ENCODE data around the gene HLCS. TPM values are rescaled to one million over a fixed set of nuclear protein-coding genes. Genes with fewer than 3 reads are reported as not detected.

Gene HLCS
- total RNA-seq, 2 donors from 2014 or later, result 6.9 to 10.0 TPM

DNA sequence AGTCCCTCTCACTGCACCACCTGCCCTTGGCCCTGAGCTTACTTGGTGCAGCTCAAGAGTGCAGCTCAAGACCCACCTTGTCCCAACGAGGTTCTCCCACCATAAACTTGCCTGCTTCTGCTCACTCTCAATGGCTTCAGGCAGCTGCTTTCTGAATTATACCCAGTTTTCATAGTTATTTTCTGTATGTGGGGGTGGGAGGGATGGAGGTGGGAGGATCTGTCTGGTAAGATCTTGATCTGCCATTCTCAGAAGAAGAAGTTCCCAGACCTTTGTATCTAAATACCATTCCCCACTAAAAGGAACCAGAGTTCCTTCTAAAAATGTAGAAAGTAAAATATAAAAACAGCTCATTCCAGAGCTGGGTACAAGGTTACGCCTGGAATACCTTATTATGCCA lies 156.0 kb downstream of the HLCS start:
- Histone ChIP-seq H3K27ac (no peak overlapping the region), H3K4me3 (no peak overlapping the region), H3K4me1 (no peaks in the 10 kb centered on the region), H3K27me3 (no peaks in the 10 kb centered on the region), H3K9me3 (no peaks in the 10 kb centered on the region), H3K36me3 (no peaks in the 10 kb centered on the region)
- no peak for DNase-seq (ENCODE audit: low spot score)
- TF ChIP-seq, protein P1, sequence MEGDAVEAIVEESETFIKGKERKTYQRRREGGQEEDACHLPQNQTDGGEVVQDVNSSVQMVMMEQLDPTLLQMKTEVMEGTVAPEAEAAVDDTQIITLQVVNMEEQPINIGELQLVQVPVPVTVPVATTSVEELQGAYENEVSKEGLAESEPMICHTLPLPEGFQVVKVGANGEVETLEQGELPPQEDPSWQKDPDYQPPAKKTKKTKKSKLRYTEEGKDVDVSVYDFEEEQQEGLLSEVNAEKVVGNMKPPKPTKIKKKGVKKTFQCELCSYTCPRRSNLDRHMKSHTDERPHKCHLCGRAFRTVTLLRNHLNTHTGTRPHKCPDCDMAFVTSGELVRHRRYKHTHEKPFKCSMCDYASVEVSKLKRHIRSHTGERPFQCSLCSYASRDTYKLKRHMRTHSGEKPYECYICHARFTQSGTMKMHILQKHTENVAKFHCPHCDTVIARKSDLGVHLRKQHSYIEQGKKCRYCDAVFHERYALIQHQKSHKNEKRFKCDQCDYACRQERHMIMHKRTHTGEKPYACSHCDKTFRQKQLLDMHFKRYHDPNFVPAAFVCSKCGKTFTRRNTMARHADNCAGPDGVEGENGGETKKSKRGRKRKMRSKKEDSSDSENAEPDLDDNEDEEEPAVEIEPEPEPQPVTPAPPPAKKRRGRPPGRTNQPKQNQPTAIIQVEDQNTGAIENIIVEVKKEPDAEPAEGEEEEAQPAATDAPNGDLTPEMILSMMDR (IDR thresholded peaks at IDR 0.05), result no peak

GRCh38 chr21:36807422-36807928 lies 159.0 kb downstream of the HLCS start:
- H3K4me3 ChIP-seq, result no peak overlapping the region
- peak; percentile 26 for DNase-seq (ENCODE audit: low spot score)
- H3K27ac ChIP-seq, result no peak overlapping the region
- TF ChIP-seq, protein P1 (IDR thresholded peaks at IDR 0.05), result no peak
- H3K9me3 ChIP-seq, result no peaks in the 10 kb centered on the region
- H3K27me3 ChIP-seq, result no peaks in the 10 kb centered on the region
- H3K36me3 ChIP-seq, result no peaks in the 10 kb centered on the region
- H3K4me1 ChIP-seq, result no peaks in the 10 kb centered on the region

DNA sequence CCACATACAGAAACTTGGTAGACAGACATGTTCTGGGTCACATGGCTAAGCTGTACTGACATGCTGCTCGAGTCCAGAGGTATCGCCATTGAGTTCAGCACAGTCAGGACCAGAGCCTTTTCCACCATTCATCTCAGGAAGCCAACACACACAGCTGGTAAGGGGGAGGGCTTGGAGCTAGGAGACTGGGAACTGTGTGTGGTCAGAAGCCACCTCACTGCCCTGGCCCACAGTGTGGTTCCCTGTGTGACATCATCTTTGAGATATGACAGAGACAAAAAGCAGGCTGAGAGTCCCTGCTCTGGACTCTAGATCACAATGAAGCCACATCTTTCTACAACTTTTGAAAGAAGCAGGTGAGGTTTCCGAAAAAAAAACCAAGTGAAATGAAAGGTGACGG lies 160.4 kb downstream of the HLCS start:
- Histone ChIP-seq H3K4me1 (no peaks in the 10 kb centered on the region), H3K27ac (no peak overlapping the region), H3K27me3 (no peaks in the 10 kb centered on the region), H3K4me3 (no peak overlapping the region), H3K36me3 (no peaks in the 10 kb centered on the region), H3K9me3 (no peaks in the 10 kb centered on the region)
- DNase-seq (ENCODE audit: low spot score), result peak; percentile 21
- TF ChIP-seq, protein P1 (IDR thresholded peaks at IDR 0.05), result no peak

GRCh38 chr21:36804874-36805611 lies 161.4 kb downstream of the HLCS start:
- TF ChIP-seq, protein P1 (IDR thresholded peaks at IDR 0.05), result no peak
- Histone ChIP-seq H3K27ac (no peak overlapping the region), H3K36me3 (no peaks in the 10 kb centered on the region), H3K4me3 (no peak overlapping the region), H3K4me1 (no peaks in the 10 kb centered on the region), H3K27me3 (no peaks in the 10 kb centered on the region), H3K9me3 (no peaks in the 10 kb centered on the region)
- peak; percentile 56 for DNase-seq (ENCODE audit: low spot score)

DNA sequence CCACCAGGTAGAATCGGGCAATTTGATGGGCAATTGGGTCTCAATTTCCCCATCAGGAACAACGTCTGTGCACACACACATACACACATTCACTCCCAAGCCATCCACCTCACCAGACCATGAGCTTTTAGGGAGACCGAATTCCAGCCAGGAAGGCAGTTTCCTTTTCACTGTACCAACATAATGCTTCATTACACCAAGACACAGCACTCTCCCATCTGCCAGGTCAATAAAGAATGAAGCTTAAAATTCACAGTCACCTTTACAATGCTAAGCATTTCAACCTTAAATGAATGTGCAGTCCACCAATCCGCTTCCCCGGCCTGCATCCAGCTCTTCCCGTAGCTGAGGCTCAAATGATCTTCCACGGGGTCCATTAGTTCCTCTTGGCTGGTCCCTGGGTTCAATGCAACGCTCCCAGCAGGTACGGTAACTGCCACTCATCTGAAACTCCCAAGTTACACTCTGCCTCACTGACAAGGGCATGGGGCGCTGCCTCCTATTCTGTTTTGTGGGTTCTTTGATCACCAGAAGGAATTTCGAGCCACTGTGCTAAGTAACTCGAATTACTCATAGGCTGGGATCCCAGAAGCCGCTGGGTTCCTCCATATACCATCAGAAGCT lies 162.5 kb downstream of the HLCS start:
- H3K4me3 ChIP-seq, result no peak overlapping the region
- H3K27ac ChIP-seq, result no peak overlapping the region
- TF ChIP-seq, protein P1 (IDR thresholded peaks at IDR 0.05), result no peak
- H3K36me3 ChIP-seq, result no peaks in the 10 kb centered on the region
- peaks cover 0 to 5% of the 10 kb centered on the region in 2 donors for H3K9me3 ChIP-seq
- no peaks in the 10 kb centered on the region for H3K27me3 ChIP-seq
- DNase-seq (ENCODE audit: low spot score), result peak; percentile 44
- no peaks in the 10 kb centered on the region for H3K4me1 ChIP-seq

Measured in right atrium auricular region (tissue), 2 donors.